Smooth muscle cell (in vitro differentiated cells): ENCODE measurements around the gene TSC22D2. TPM values are rescaled to one million over a fixed set of nuclear protein-coding genes. Genes with fewer than 3 reads are reported as not detected.

Source experiments
- DNase-seq: peaks from one replicate; lab custom pipeline; 2025; ENCODE audit not compliant: unreplicated experiment; lab: John Stamatoyannopoulos, UW
- H2AFZ ChIP-seq: fragments of 200-600 bp; sonication (generic); 2 replicates; pipeline ENCODE4 v1.6.0; 2016; ENCODE audit warnings: antibody characterized with exemption, low read depth, mild to moderate bottlenecking
- H3F3A ChIP-seq: fragments of 200-600 bp; sonication (generic); 2 replicates; pipeline ENCODE4 v1.6.0; 2017; ENCODE audit warnings: antibody characterized with exemption, low read depth
- H3K27ac ChIP-seq: fragments of 200-600 bp; sonication (generic); 2 replicates; pipeline ENCODE4 v1.5.1; 2016; ENCODE audit warnings: low read depth, mild to moderate bottlenecking
- H3K27me3 ChIP-seq: fragments of 200-600 bp; sonication (generic); 2 replicates; pipeline ENCODE4 v1.6.1; 2016; ENCODE audit warnings: low read depth, mild to moderate bottlenecking
- H3K36me3 ChIP-seq: fragments of 200-600 bp; sonication (generic); 2 replicates; pipeline ENCODE4 v1.5.1; 2016; ENCODE audit warnings: low read depth
- H3K4me1 ChIP-seq: fragments of 200-600 bp; sonication (generic); 2 replicates; pipeline ENCODE4 v1.5.1; 2016; ENCODE audit warnings: low read depth
- H3K4me2 ChIP-seq: fragments of 200-600 bp; sonication (generic); 2 replicates; pipeline ENCODE4 v1.6.0; 2016; ENCODE audit warnings: mild to moderate bottlenecking
- H3K4me3 ChIP-seq: fragments of 200-600 bp; sonication (generic); 2 replicates; pipeline ENCODE4 v1.5.1; 2016; ENCODE audit warnings: mild to moderate bottlenecking
- H3K79me2 ChIP-seq: fragments of 200-600 bp; sonication (generic); 2 replicates; pipeline ENCODE4 v1.6.0; 2016; ENCODE audit warnings: low read depth, mild to moderate bottlenecking
- H3K9ac ChIP-seq: fragments of 200-600 bp; sonication (generic); 2 replicates; pipeline ENCODE4 v1.6.0; 2016; ENCODE audit warnings: low read depth
- H3K9me3 ChIP-seq: fragments of 200-600 bp; sonication (generic); replicated peaks from 2 replicates; pipeline ENCODE4 v1.5.1; 2016; ENCODE audit warnings: low read depth
- H4K20me1 ChIP-seq: fragments of 200-600 bp; sonication (generic); 2 replicates; pipeline ENCODE4 v1.6.0; 2016; ENCODE audit warnings: low read depth
- CTCF ChIP-seq: fragments of 200-600 bp; sonication (generic); IDR thresholded peaks from 2 replicates; pipeline ENCODE4 v1.5.1; 2017; ENCODE audit warnings: borderline replicate concordance, mild to moderate bottlenecking, antibody characterized with exemption; ENCODE audit not compliant: insufficient read depth, poor library complexity, severe bottlenecking
- WGBS: methylation state at CpG from one replicate; pipeline ENCODE4 v1.1.7; 2016; ENCODE audit warnings: low lambda C conversion rate; 5-methylcytosine and 5-hydroxymethylcytosine counted together
- polyA plus RNA-seq: library from polyadenylated mRNA; unstranded; fragments of >200 nt; fragmentation: Nextera tagmentation; extraction: Ambion mirVana; gene quantifications from 2 replicates; pipeline ENCODE4 v1.2.1, GENCODE V29; 2016
- total RNA-seq: library from RNA; depleted of rRNA; stranded (reverse); fragments of >200 nt; gene quantifications from 2 replicates; pipeline ENCODE4 v1.2.3, GENCODE V29; 2014

Gene TSC22D2
- total and polyA plus RNA-seq, 2 experiments from 2014 or later, result 31.7 to 37.0 TPM

- peaks cover 5% of the 10 kb centered on the region for H3K36me3 ChIP-seq
- 85% methylated on average over 1 of the region's 1 CpG for WGBS
- TF ChIP-seq CTCF, result no peak
Observed at GRCh38 chr3:150428562-150428961, 20.5 kb downstream of the TSC22D2 start.

DNA sequence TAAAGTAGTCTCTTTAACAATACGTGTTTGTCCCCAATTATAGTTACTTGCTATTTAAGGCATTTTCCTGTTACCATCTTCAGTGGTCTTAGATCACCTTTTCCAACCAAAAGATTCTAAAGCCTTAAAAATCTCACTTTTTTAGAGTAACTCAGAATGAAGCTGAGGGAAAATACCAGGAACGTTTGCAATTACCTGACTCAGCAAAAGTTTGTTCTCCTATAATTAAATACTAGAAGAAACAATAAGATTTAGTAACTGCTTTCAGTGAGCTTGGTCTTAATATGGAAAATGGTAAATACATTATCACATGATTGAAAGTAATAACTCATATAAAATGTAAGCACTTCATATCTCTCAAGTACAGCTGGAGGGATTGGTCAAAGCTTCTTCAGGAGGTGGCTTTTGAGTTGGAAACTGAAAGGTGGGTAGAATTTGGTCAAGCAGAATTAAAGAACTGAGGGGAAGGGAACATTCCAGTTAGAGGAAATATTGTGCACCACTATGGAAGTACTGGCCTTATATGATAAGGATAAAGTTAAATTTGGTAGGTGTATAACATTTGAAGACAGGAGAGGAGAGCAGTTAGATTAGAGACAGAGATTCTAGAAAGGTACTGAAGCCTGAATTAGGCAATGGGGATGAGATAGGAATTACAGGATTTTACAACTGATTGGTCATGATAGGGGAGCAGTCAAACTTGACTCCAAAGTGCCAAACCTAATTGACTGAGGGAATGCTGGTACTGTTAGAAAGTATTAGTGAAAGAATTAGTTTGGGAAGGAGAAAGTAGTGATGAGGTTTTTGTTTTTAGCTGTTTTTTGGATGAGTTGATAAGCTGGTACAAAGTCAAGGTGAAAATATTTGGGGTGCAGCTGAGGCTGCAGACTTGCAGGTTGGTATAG, 21.9 kb downstream of the TSC22D2 start:
- WGBS, result 72% methylated on average over 2 of the region's 2 CpGs
- H3K36me3 ChIP-seq, result no peaks in the 10 kb centered on the region
- no peak overlapping the region for H3K27ac ChIP-seq
- peaks cover 99% of the 10 kb centered on the region for H3K79me2 ChIP-seq
- peaks cover 100% of the 10 kb centered on the region for H4K20me1 ChIP-seq
- no peaks in the 10 kb centered on the region for H3K9me3 ChIP-seq
- no peaks in the 10 kb centered on the region for H3K27me3 ChIP-seq
- no peak overlapping the region for H2AFZ ChIP-seq
- H3K4me1 ChIP-seq, result peaks cover under 1% of the 10 kb centered on the region
- no peak for DNase-seq
- no peak overlapping the region for H3K4me2 ChIP-seq
- TF ChIP-seq CTCF, result no peak
- H3K4me3 ChIP-seq, result no peak overlapping the region
- no peaks in the 10 kb centered on the region for H3F3A ChIP-seq
- no peak overlapping the region for H3K9ac ChIP-seq

More at GRCh38 chr3:150428562-150428961, 20.5 kb downstream of the TSC22D2 start:
- no peak overlapping the region for H3K4me3 ChIP-seq
- peaks cover 100% of the 10 kb centered on the region for H4K20me1 ChIP-seq
- H3K79me2 ChIP-seq, result peaks cover 99% of the 10 kb centered on the region
- H3K9ac ChIP-seq, result no peak overlapping the region
- no peak overlapping the region for H2AFZ ChIP-seq
- no peaks in the 10 kb centered on the region for H3K27me3 ChIP-seq
- H3K4me1 ChIP-seq, result no peaks in the 10 kb centered on the region
- no peaks in the 10 kb centered on the region for H3K9me3 ChIP-seq
- no peak overlapping the region for H3K27ac ChIP-seq
- H3K4me2 ChIP-seq, result no peak overlapping the region
- DNase-seq, result no peak
- H3F3A ChIP-seq, result no peaks in the 10 kb centered on the region

DNA sequence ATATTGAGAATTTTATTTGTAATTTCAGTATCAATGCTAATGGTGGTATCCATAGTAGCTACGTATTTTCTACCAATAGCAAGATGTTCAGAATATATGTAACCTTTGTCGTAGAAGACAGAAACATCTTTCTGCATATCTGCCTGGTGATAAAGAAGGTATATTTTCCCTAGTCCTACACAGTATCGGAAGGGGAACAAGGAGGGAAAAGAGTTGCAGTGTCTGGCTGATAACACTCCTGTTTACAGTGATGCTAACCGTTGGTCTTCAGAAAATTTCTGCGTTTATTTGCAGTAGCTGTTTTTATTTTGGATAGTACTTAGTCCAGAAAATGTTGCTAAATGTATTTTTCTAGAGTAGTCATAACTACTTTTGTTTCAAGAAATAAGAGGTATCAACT, 25.2 kb downstream of the TSC22D2 start:
- H3K36me3 ChIP-seq, result no peaks in the 10 kb centered on the region
- no peak overlapping the region for H2AFZ ChIP-seq
- no peaks in the 10 kb centered on the region for H3K9me3 ChIP-seq
- H4K20me1 ChIP-seq, result peaks cover 100% of the 10 kb centered on the region
- no peak overlapping the region for H3K4me2 ChIP-seq
- peaks cover 99% of the 10 kb centered on the region for H3K79me2 ChIP-seq
- H3K9ac ChIP-seq, result no peak overlapping the region
- H3K27me3 ChIP-seq, result no peaks in the 10 kb centered on the region
- TF ChIP-seq CTCF, result no peak
- peaks cover 13% of the 10 kb centered on the region for H3K4me1 ChIP-seq
- H3K4me3 ChIP-seq, result no peak overlapping the region
- DNase-seq, result no peak
- 91% methylated on average over 5 of the region's 5 CpGs for WGBS
- H3K27ac ChIP-seq, result peak overlapping the region; percentile 16
- H3F3A ChIP-seq, result no peaks in the 10 kb centered on the region
